HG02938 (cell line): ENCODE data around the gene TAAR5.
"Not testable (repeated sequence)": the region's sequence is repeated elsewhere in the genome, so short reads cannot be mapped to it uniquely, and the experiment has no call there.

Source experiments
- ATAC-seq: cut with Tn5 transposase; IDR thresholded peaks from one replicate; pipeline ENCODE4 v1.9.1; 2021; ENCODE audit warnings: mild to moderate bottlenecking, moderate library complexity; ENCODE audit not compliant: unreplicated experiment

Gene TAAR5

GRCh38 chr6:132589454-132589853, at the start of gene TAAR5:
TAAR5 (minus strand) TSS chr6:132589741; CDS start chr6:132589686, 55 bp downstream.
- no peak for ATAC-seq

DNA sequence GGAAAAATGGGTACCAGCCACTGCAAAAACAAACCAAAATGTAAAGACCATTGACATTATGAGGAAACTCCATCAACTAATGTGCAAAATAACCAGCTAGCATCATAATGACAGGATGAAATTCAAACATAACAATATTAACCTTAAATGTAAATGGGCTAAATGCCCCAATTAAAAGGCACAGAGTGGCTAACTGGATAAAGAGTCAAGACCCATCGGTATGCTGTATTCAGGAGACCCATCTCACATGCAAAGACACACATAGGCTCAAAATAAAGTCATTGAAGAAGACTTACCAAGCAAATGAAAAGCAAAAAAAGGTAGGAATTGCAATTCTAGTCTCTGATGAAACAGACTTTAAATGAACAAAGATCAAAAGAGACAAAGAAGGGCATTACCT, 47.6 kb upstream of the TAAR5 start:
- not testable (repeated sequence) for ATAC-seq

DNA sequence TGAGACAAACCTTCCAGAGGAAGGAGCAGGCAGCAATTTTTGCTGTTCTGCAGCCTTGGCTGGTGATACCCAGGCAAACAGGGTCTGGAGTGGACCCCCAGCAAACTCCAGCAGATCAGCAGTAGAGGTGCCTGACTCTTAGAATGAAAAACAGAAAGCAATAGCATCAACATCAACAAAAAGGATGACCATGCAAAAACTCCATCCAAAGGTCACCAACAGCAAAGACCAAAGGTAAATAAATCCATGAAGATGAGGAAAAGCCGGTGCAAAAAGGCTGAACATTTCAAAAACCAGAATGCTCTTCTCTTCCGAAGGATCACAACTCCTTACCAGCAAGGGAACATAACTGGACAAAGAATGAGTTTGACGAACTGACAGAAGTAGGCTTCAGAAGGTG, 46.4 kb upstream of the TAAR5 start:
- not testable (repeated sequence) for ATAC-seq

DNA sequence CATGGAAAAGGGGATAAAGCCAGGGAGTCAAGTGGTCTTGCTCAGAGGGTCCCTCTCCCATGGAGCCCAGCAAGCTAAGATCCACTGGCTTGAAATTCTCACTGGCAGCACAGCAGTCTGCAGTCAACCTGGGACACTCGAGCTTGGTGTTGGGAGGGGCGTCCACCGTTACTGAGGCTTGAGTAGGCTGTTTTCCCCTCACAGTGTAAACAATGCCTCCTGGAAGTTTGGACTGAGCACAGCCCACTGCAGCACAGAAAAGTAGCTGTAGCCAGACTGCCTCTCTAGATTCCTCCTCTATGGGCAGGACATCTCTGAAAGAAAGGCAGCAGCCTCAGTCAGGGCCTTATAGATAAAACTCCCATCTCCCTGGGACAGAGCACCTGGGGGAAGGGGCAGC, 45.7 kb upstream of the TAAR5 start:
- ATAC-seq: not testable (repeated sequence)

DNA sequence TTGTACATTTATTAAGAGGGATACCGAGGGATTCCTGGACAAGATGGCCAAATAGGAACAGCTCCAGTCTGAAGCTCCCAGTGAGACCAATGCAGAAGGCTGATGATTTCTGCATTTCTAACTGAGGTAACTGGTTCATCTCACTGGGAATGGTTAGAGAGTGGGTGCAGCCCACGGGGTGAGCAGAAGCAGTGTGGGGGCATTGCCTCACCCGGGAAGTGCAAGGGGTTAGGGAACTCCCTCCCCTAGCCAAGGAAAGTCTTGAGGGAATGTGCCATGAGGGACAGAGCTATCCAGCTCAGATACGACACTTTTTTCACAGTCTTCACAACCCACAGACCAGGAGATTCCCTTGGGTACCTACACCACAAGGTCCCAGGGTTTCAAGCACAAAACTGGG, 45.3 kb upstream of the TAAR5 start:
- no peak for ATAC-seq

DNA sequence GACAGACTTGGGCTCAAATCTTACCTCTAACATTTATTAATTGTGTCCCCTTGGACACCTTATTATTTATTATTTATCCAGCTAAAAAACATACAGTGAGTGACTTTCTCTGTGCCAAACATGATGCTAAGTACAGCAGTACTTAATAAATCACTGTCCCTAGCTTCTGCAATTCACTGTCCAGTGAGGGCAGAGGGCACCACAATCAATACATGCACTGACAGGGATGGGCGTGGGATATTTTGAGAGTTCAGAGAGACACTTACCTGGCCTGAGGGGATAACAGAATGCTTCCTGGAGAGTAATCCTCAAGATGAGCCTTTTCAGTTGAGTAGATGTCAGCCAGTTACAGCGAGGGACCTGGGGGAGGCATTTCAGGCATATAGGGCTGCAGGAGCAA, 43.8 kb upstream of the TAAR5 start:
- ATAC-seq: no peak

DNA sequence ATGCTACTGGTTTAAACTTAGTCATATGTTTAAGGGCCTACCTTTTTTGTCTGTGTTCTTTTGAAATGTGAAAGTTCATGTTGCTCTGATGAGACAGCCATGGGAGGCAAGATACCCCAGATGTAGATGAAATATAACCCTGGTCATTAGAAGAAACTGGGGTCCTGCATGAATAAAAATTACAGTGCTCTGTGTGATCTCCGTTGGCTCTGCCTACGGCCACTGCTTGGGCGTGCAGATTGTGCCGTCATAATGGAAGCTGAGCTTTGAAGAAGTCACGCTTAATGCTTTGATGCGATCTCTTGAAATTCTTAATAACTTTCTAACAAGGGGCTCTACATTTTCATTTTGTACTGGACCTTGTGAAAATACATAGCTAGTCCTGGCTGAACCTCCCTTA, 34.6 kb upstream of the TAAR5 start, which contains the start of gene TAAR2:
TSS of gene TAAR2 (minus strand) at position 101 of the 400 bp plus-strand sequence. CDS start at position 101, 0 bp downstream.
- no peak for ATAC-seq

DNA sequence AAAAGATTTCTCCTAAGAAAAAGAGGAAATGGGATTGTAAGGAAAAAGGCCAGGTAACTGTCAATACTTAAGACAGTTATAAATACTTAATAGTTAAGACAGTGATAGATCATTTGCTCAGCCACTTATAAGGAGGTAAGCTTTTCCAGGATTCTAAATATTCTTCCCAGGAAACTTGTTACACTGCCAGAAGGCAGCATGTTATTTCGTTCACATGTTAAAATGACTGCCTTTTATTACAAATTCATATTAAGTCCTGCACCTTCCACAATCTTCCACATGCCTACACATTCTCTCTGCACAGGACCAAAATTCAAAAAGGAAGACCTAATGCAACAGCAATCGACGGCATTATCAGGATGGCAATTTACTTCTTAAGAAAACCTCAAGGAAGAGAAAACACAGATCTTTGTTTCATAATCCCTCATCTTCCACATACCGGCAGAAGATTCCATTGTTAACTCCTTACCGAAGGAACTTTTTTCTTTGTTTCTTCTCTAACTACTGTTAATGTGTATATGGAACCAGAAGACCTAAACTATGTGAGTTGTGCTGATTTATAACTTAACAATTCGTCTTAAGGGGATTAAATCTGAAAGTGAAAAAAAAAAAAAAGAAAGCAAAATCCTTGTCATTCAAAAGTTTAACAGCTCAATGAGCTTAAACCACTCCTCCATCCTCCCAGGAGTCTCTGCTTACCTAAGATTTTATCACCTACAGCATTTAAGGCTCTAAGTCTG, 33.7 kb upstream of the TAAR5 start:
- no peak for ATAC-seq

- no peak for ATAC-seq
Observed at GRCh38 chr6:132616677-132617076, 27.1 kb upstream of the TAAR5 start.

- no peak for ATAC-seq
Observed at GRCh38 chr6:132614554-132614953, 25.0 kb upstream of the TAAR5 start.

- no peak for ATAC-seq
Observed at GRCh38 chr6:132612449-132613108, 23.0 kb upstream of the TAAR5 start.

DNA sequence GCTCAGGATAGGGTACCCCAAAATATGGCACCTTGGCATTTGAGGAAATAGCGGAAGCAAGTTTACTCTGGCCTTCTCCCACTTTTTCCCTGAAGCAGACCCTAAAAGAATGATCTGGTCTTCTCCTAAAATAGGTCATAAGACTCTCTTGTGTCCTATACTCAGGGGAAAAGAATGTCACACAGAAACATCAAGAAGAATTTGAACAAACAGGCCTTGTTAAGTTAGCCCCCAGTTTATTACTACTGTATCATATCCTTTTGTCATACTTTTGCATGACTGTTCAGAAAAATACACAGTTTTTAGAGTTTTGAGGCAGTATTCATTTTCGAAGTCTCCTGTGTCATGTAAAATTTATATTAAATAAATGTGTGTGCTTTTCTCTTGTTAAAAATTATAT, 22.1 kb upstream of the TAAR5 start:
- ATAC-seq: no peak

DNA sequence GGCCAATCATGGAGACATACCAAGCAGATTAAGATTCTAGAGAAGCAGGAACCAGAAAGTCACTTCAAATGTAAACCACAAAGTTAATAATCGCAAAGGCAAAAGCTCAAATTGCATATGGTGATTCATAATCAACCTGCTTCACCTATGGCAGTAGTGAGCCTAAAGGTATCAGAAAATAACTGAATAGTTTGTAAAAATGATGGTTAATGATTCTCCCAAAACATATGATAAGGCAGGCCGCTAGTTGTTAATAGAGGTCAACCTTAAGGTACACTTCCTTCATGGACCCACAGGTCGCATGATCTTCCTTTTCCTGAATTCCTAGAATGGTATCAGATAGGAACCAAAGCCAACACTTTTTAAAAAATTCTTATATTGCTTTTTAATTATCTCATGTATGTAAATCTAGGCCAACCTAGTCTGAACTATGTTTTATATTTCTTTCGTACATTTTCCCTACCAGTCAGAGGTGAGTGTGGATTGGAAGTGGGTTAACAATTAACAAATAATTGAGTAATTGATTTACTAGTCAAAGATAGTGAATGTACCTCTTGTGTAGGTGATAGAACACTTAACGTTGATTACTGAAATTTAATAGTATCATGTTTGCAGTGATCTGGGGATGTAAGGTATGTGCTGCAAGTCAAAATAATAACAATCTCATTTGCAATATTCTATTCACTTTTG, 18.1 kb upstream of the TAAR5 start:
- peak; percentile 88 for ATAC-seq

GRCh38 chr6:132604635-132605152, 15.2 kb upstream of the TAAR5 start:
- ATAC-seq: no peak

GRCh38 chr6:132600900-132601299, 11.4 kb upstream of the TAAR5 start:
- not testable (repeated sequence) for ATAC-seq

- no peak for ATAC-seq
Observed at GRCh38 chr6:132598473-132598872, 8.9 kb upstream of the TAAR5 start.

- no peak for ATAC-seq
Observed at GRCh38 chr6:132596201-132596600, 6.7 kb upstream of the TAAR5 start.

DNA sequence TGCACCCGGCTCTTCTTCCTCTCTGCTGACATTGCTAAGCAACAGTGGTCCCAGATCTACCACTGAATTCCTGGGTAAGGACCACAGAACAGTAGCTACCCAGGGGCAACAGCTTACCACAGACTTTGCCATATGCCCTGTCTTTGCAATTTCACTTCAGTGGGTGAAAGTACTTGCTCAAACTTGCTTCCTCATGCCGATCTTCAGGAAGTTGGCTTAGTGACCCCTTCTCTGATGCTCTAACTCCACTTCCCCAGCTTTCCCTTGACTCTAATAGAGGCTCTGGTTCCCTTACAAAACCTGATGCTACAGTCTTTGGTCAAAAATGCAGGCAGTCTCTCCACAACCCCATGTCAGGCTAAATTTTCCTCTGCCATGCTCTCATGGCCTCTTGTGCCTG, 3.3 kb upstream of the TAAR5 start:
- ATAC-seq: no peak

- no peak for ATAC-seq
Observed at GRCh38 chr6:132590362-132590761, 821 bp upstream of the TAAR5 start.

DNA sequence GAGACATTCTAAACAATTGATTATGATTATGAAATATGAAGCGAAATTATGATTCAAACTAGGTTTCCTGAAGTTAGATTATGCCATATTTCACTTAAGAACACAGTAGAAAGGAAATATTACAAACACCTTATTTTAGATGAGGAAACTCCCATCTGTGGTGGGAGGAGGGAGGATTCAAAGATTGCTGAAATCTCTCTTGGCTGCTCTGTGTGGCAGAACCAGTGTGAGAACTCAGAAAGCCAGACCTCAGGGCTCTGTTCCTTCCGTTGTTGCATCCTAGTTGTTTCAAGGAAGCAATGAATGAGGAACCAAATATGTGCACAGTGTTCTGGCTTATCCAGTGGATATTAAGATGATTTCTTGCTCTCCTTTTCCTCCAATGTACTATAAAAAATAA, 2.1 kb downstream of the TAAR5 start:
- no peak for ATAC-seq

- ATAC-seq: no peak
Observed at GRCh38 chr6:132584698-132585097, 4.8 kb downstream of the TAAR5 start.

DNA sequence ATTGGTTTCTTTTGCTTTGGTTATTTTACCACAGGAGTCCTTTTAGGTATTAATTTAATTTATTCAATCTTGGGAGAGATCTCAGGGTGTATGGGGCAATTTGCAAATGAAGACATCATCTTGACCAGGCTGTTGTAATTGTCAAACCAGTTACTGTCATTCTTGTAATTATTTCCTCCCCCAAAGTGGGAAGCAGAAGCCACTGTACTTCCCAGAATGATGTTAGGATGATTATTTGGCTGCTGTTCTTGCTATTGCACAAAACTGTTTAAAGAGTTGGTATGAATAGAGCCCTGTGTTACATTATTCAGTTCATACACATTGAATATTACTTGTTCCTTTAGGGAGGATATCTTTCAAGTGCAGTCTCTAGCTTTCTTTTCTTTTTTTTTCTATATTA, 17.8 kb downstream of the TAAR5 start:
- ATAC-seq: no peak
